ENCODE data around the gene TRABD2A. TPM values are rescaled to one million over a fixed set of nuclear protein-coding genes. Genes with fewer than 3 reads are reported as not detected.
A peak's percentile ranks its signal among the peaks of the same experiment; 100 is the strongest.
"Not testable (repeated sequence)": the region's sequence is repeated elsewhere in the genome, so short reads cannot be mapped to it uniquely, and the experiment has no call there.

The TRABD2A gene
- total RNA-seq, 2 donors from 2014 or later = 60.5 to 93.7 TPM

GRCh38 chr2:84881581-84882413, 913 bp upstream of the TRABD2A start:
- Mint-ChIP-seq H3K4me1 (peaks cover 46% of the 10 kb centered on the region), H3K4me3 (peak overlapping the region; percentile 99)
- DNase-seq = peak; percentile 65 to 82 (median 71)

GRCh38 chr2:84880395-84880644, 564 bp downstream of the TRABD2A start:
- DNase-seq (no peak), ATAC-seq (peak; percentile 2)
- H3K4me1 Mint-ChIP-seq = peaks cover 55% of the 10 kb centered on the region
- no peaks in the 10 kb centered on the region for H3K27me3 Mint-ChIP-seq
- peaks cover 5% of the 10 kb centered on the region for H3K36me3 Mint-ChIP-seq (ENCODE audit: low read depth)
- no peaks in the 10 kb centered on the region for H3K9me3 ChIP-seq (ENCODE audit: control insufficient read depth, low read length, poor library complexity, severe bottlenecking)
- H3K27ac Mint-ChIP-seq = peak overlapping the region; percentile 96
- peak overlapping the region; percentile 99 for H3K4me3 Mint-ChIP-seq

More at GRCh38 chr2:84881581-84882413, 913 bp upstream of the TRABD2A start:
- H3K36me3 Mint-ChIP-seq (ENCODE audit: low read depth) = peaks cover 5% of the 10 kb centered on the region
- no peaks in the 10 kb centered on the region for H3K9me3 ChIP-seq (ENCODE audit: control insufficient read depth, low read length, poor library complexity, severe bottlenecking)
- H3K27me3 Mint-ChIP-seq = no peaks in the 10 kb centered on the region
- peak overlapping the region; percentile 96 for H3K27ac Mint-ChIP-seq
- peak; percentile 75 for ATAC-seq

GRCh38 chr2:84879584-84880394, 1.1 kb downstream of the TRABD2A start:
- ATAC-seq (peak; percentile 11), DNase-seq (no peak)
- Mint-ChIP-seq H3K4me1 (peaks cover 60% of the 10 kb centered on the region), H3K27ac (peak overlapping the region; percentile 96), H3K27me3 (no peaks in the 10 kb centered on the region), H3K36me3 (ENCODE audit: low read depth) (peaks cover 9% of the 10 kb centered on the region), H3K4me3 (peak overlapping the region; percentile 99)
- no peaks in the 10 kb centered on the region for H3K9me3 ChIP-seq (ENCODE audit: control insufficient read depth, low read length, poor library complexity, severe bottlenecking)

- DNase-seq (no peak), ATAC-seq (no peak)
- Mint-ChIP-seq H3K27me3 (no peaks in the 10 kb centered on the region), H3K4me3 (peak overlapping the region; percentile 99), H3K36me3 (ENCODE audit: low read depth) (peaks cover 14% of the 10 kb centered on the region), H3K4me1 (peaks cover 66% of the 10 kb centered on the region), H3K27ac (peak overlapping the region; percentile 96)
- H3K9me3 ChIP-seq (ENCODE audit: control insufficient read depth, low read length, poor library complexity, severe bottlenecking) = no peaks in the 10 kb centered on the region
Measured at GRCh38 chr2:84878896-84879583, 1.8 kb downstream of the TRABD2A start.

GRCh38 chr2:84878459-84878858, 2.4 kb downstream of the TRABD2A start:
- no peak for ATAC-seq
- H3K9me3 ChIP-seq (ENCODE audit: control insufficient read depth, low read length, poor library complexity, severe bottlenecking) = no peaks in the 10 kb centered on the region
- Mint-ChIP-seq H3K4me3 (peak overlapping the region; percentile 99), H3K27ac (peak overlapping the region; percentile 87), H3K27me3 (no peaks in the 10 kb centered on the region), H3K36me3 (ENCODE audit: low read depth) (peaks cover 14% of the 10 kb centered on the region), H3K4me1 (peaks cover 68% of the 10 kb centered on the region)
- no peak for DNase-seq

GRCh38 chr2:84876369-84876768, 4.5 kb downstream of the TRABD2A start:
- ATAC-seq (no peak), DNase-seq (no peak)
- H3K27me3 Mint-ChIP-seq = no peaks in the 10 kb centered on the region
- no peaks in the 10 kb centered on the region for H3K9me3 ChIP-seq (ENCODE audit: control insufficient read depth, low read length, poor library complexity, severe bottlenecking)
- H3K36me3 Mint-ChIP-seq (ENCODE audit: low read depth) = peaks cover 14% of the 10 kb centered on the region
- H3K27ac Mint-ChIP-seq = peak overlapping the region; percentile 87
- peak overlapping the region; percentile 68 for H3K4me3 Mint-ChIP-seq
- peaks cover 65% of the 10 kb centered on the region for H3K4me1 Mint-ChIP-seq

- Mint-ChIP-seq H3K4me3 (peak overlapping the region; percentile 80), H3K36me3 (ENCODE audit: low read depth) (peaks cover 12% of the 10 kb centered on the region), H3K4me1 (peaks cover 61% of the 10 kb centered on the region), H3K27ac (peak overlapping the region; percentile 87)
- ATAC-seq; H3K27me3 Mint-ChIP-seq; H3K9me3 ChIP-seq (ENCODE audit: control insufficient read depth, low read length, poor library complexity, severe bottlenecking); DNase-seq: not testable (repeated sequence)
Measured at GRCh38 chr2:84875619-84876018, 5.3 kb downstream of the TRABD2A start.

GRCh38 chr2:84875213-84875560, 5.7 kb downstream of the TRABD2A start:
- peaks cover 65% of the 10 kb centered on the region for H3K4me1 Mint-ChIP-seq
- no peaks in the 10 kb centered on the region for H3K27me3 Mint-ChIP-seq
- peak overlapping the region; percentile 87 for H3K27ac Mint-ChIP-seq
- peaks cover 13% of the 10 kb centered on the region for H3K36me3 Mint-ChIP-seq (ENCODE audit: low read depth)
- H3K9me3 ChIP-seq (ENCODE audit: control insufficient read depth, low read length, poor library complexity, severe bottlenecking) = no peaks in the 10 kb centered on the region
- ATAC-seq (no peak), DNase-seq (no peak)
- peak overlapping the region; percentile 80 for H3K4me3 Mint-ChIP-seq

GRCh38 chr2:84874381-84875212, 6.3 kb downstream of the TRABD2A start:
- ATAC-seq (peak; percentile 69), DNase-seq (no peak)
- H3K4me1 Mint-ChIP-seq = peaks cover 67% of the 10 kb centered on the region
- H3K27ac Mint-ChIP-seq = peak overlapping the region; percentile 87
- no peaks in the 10 kb centered on the region for H3K9me3 ChIP-seq (ENCODE audit: control insufficient read depth, low read length, poor library complexity, severe bottlenecking)
- H3K27me3 Mint-ChIP-seq = no peaks in the 10 kb centered on the region
- peak overlapping the region; percentile 80 for H3K4me3 Mint-ChIP-seq
- peaks cover 16% of the 10 kb centered on the region for H3K36me3 Mint-ChIP-seq (ENCODE audit: low read depth)

- Mint-ChIP-seq H3K27ac (peak overlapping the region; percentile 87), H3K4me1 (peaks cover 60% of the 10 kb centered on the region), H3K4me3 (no peak overlapping the region), H3K27me3 (no peaks in the 10 kb centered on the region), H3K36me3 (ENCODE audit: low read depth) (peaks cover 16% of the 10 kb centered on the region)
- DNase-seq = no peak
- H3K9me3 ChIP-seq (ENCODE audit: control insufficient read depth, low read length, poor library complexity, severe bottlenecking) = no peaks in the 10 kb centered on the region
- no peak for ATAC-seq
Measured at GRCh38 chr2:84873350-84873749, 7.5 kb downstream of the TRABD2A start.

GRCh38 chr2:84872691-84873090, 8.2 kb downstream of the TRABD2A start:
- DNase-seq; H3K9me3 ChIP-seq (ENCODE audit: control insufficient read depth, low read length, poor library complexity, severe bottlenecking); H3K27me3 Mint-ChIP-seq; ATAC-seq; H3K4me3 Mint-ChIP-seq: not testable (repeated sequence)
- H3K4me1 Mint-ChIP-seq = peaks cover 54% of the 10 kb centered on the region
- peaks cover 19% of the 10 kb centered on the region for H3K36me3 Mint-ChIP-seq (ENCODE audit: low read depth)
- H3K27ac Mint-ChIP-seq = peak overlapping the region; percentile 87

GRCh38 chr2:84870306-84870705, 10.6 kb downstream of the TRABD2A start:
- no peak for DNase-seq
- Mint-ChIP-seq H3K4me3 (peak overlapping the region; percentile 31), H3K4me1 (peaks cover 40% of the 10 kb centered on the region), H3K27ac (peak overlapping the region; percentile 87), H3K27me3 (no peaks in the 10 kb centered on the region), H3K36me3 (ENCODE audit: low read depth) (peaks cover 19% of the 10 kb centered on the region)
- no peaks in the 10 kb centered on the region for H3K9me3 ChIP-seq (ENCODE audit: control insufficient read depth, low read length, poor library complexity, severe bottlenecking)
- no peak for ATAC-seq
